MCF 10A (cell line): ENCODE results near the gene C1orf21. TPM values are rescaled to one million over a fixed set of nuclear protein-coding genes. Genes with fewer than 3 reads are reported as not detected.

Experiments used
- BruUV-seq: library from RNA; stranded (reverse); fragments of 400-500 nt; replicated peaks from 2 replicates; lab custom pipeline; 2021; lab: Mats Ljungman, UMichigan
- CTCF ChIA-PET: fragments of 300-600 bp; sonication (Branson Sonifier 250); formaldehyde crosslinking; extraction: SDS; loops from one replicate; lab custom pipeline; 2021; ENCODE audit warnings: antibody characterized with exemption, inconsistent platforms; lab: Yijun Ruan, JAX
- POLR2A ChIA-PET: fragments of 300-600, 350-650 bp; sonication (Branson Sonifier 250); formaldehyde crosslinking; extraction: SDS; loops from one replicate; lab custom pipeline; 2020; ENCODE audit warnings: antibody characterized with exemption, inconsistent platforms; lab: Yijun Ruan, JAX
- DNase-seq: peaks from one replicate; pipeline ENCODE4 v3.0.0-alpha.2; 2018; ENCODE audit not compliant: unreplicated experiment
- H3K27ac Mint-ChIP-seq: one replicate; pipeline ENCODE4 v1.8.0; 2022; ENCODE audit warnings: mild to moderate bottlenecking, low read depth, mixed read lengths; ENCODE audit not compliant: unreplicated experiment
- H3K27me3 Mint-ChIP-seq: one replicate; pipeline ENCODE4 v1.8.0; 2022; ENCODE audit warnings: mixed read lengths; ENCODE audit not compliant: insufficient read depth, unreplicated experiment
- H3K36me3 Mint-ChIP-seq: one replicate; pipeline ENCODE4 v1.8.0; 2022; ENCODE audit warnings: mild to moderate bottlenecking, moderate library complexity, mixed read lengths; ENCODE audit not compliant: insufficient read depth, unreplicated experiment
- H3K4me1 Mint-ChIP-seq: one replicate; pipeline ENCODE4 v1.8.0; 2022; ENCODE audit warnings: mixed read lengths; ENCODE audit not compliant: insufficient read depth, unreplicated experiment
- H3K4me3 Mint-ChIP-seq: one replicate; pipeline ENCODE4 v1.8.0; 2022; ENCODE audit warnings: mild to moderate bottlenecking, moderate library complexity, mixed read lengths; ENCODE audit not compliant: unreplicated experiment
- H3K9me3 Mint-ChIP-seq: one replicate; pipeline ENCODE4 v1.8.0; 2022; ENCODE audit warnings: mixed read lengths; ENCODE audit not compliant: unreplicated experiment
- CTCF ChIP-seq: fragments of 200-600 bp; IDR thresholded peaks from one replicate; pipeline ENCODE4 v1.8.0; 2022; ENCODE audit warnings: antibody characterized with exemption, mild to moderate bottlenecking; ENCODE audit not compliant: unreplicated experiment
- intact Hi-C: fragments of 100-400 bp; cut with micrococcal nuclease; formaldehyde crosslinking; loops from 2 replicates; pipeline ENCODE4 v1.14.1; 2022
- total RNA-seq: library from RNA; stranded (reverse); gene quantifications from 2 replicates; pipeline ENCODE4 v1.2.3, GENCODE V29; 2022

C1orf21 gene
- total RNA-seq, 1 experiment from 2014 or later, result 23.2 TPM

- Mint-ChIP-seq H3K27ac (no peak overlapping the region), H3K36me3 (no peaks in the 10 kb centered on the region)
- CTCF ChIA-PET, result interaction anchor here (0.9 to 1.8 kb wide), 4 partner anchors 9 to 1385 kb away, joined by 3 to 8 read pairs (median 4); no protein-coding TSS in a partner anchor
Observed at GRCh38 chr1:184449916-184450315, 63.1 kb downstream of the C1orf21 start.

GRCh38 chr1:184455786-184456185, 69.0 kb downstream of the C1orf21 start:
- CTCF ChIA-PET, result interaction anchor here (0.7 to 1.4 kb wide), 3 partner anchors 26 to 68 kb away, joined by 3 to 8 read pairs (median 3); no protein-coding TSS in a partner anchor
- intact Hi-C loops, result no loop called here
- Mint-ChIP-seq H3K4me1 (peaks cover 30% of the 10 kb centered on the region), H3K9me3 (no peaks in the 10 kb centered on the region), H3K36me3 (no peaks in the 10 kb centered on the region), H3K27me3 (no peaks in the 10 kb centered on the region), H3K27ac (no peak overlapping the region), H3K4me3 (no peak overlapping the region)
- BruUV-seq, result no TSS peak
- no peak for TF ChIP-seq CTCF
- POLR2A ChIA-PET, result interaction anchor here (0.7 to 1.8 kb wide), 2 partner anchors 14 to 299 kb away, joined by 3 read pairs; partner anchors contain the start of gene EDEM3
- no peak for DNase-seq

More at GRCh38 chr1:184449916-184450315, 63.1 kb downstream of the C1orf21 start:
- H3K4me1 Mint-ChIP-seq, result peaks cover 11% of the 10 kb centered on the region
- no peak overlapping the region for H3K4me3 Mint-ChIP-seq
- POLR2A ChIA-PET, result interaction anchor here (1.2 to 1.3 kb wide), 2 partner anchors 12 to 195 kb away, joined by 3 read pairs; no protein-coding TSS in a partner anchor
- BruUV-seq, result no TSS peak
- H3K27me3 Mint-ChIP-seq, result no peaks in the 10 kb centered on the region
- no peak for DNase-seq
- no peaks in the 10 kb centered on the region for H3K9me3 Mint-ChIP-seq
- intact Hi-C loops, result no loop called here
- TF ChIP-seq CTCF, result no peak

- no TSS peak for BruUV-seq
- Mint-ChIP-seq H3K4me3 (no peak overlapping the region), H3K4me1 (peaks cover 30% of the 10 kb centered on the region), H3K27me3 (no peaks in the 10 kb centered on the region), H3K36me3 (no peaks in the 10 kb centered on the region), H3K27ac (no peak overlapping the region), H3K9me3 (no peaks in the 10 kb centered on the region)
- ChIA-PET CTCF (interaction anchor here (0.6 to 1.4 kb wide), 3 partner anchors 27 to 69 kb away, joined by 3 to 8 read pairs (median 3); no protein-coding TSS in a partner anchor), POLR2A (interaction anchor here (0.7 to 1.8 kb wide), 2 partner anchors 15 to 298 kb away, joined by 3 read pairs; partner anchors contain the start of gene EDEM3)
- DNase-seq, result no peak
- intact Hi-C loops, result no loop called here
- TF ChIP-seq CTCF, result no peak
Observed at GRCh38 chr1:184456189-184456588, 69.4 kb downstream of the C1orf21 start.

- BruUV-seq, result no TSS peak
- no peaks in the 10 kb centered on the region for H3K36me3 Mint-ChIP-seq
- H3K27ac Mint-ChIP-seq, result no peak overlapping the region
- no peaks in the 10 kb centered on the region for H3K9me3 Mint-ChIP-seq
- H3K27me3 Mint-ChIP-seq, result no peaks in the 10 kb centered on the region
- CTCF ChIA-PET, result interaction anchor here (0.6 kb wide), 1 partner anchor 105 kb away, joined by 3 read pairs; no protein-coding TSS in a partner anchor
- no peak for TF ChIP-seq CTCF
- intact Hi-C loops, result no loop called here
- peaks cover 25% of the 10 kb centered on the region for H3K4me1 Mint-ChIP-seq
- POLR2A ChIA-PET, result interaction anchor here (1.0 to 1.7 kb wide), 3 partner anchors 33 to 71 kb away, joined by 3 read pairs; partner anchors contain the start of gene C1orf21
- DNase-seq, result peak; percentile 6
- no peak overlapping the region for H3K4me3 Mint-ChIP-seq
Observed at GRCh38 chr1:184457500-184457899, 70.7 kb downstream of the C1orf21 start.
